T1000 (cell line): ENCODE data around the gene COA4.

Experiments used
- DNase-seq: peaks from one replicate; lab custom pipeline; 2025; ENCODE audit warnings: mixed read lengths; lab: John Stamatoyannopoulos, UW

Gene COA4

GRCh38 chr11:73866095-73866579 is 10.5 kb downstream of the COA4 start:
- no peak for DNase-seq

GRCh38 chr11:73862986-73863385 is 13.7 kb downstream of the COA4 start:
- DNase-seq: no peak

GRCh38 chr11:73860202-73860601 is 16.4 kb downstream of the COA4 start:
- DNase-seq: no peak

GRCh38 chr11:73859671-73860070 is 17.0 kb downstream of the COA4 start:
- DNase-seq: no peak

GRCh38 chr11:73856031-73856567 is 20.5 kb downstream of the COA4 start:
- DNase-seq: no peak

GRCh38 chr11:73854680-73855079 is 22.0 kb downstream of the COA4 start:
- DNase-seq: no peak

GRCh38 chr11:73852049-73852448 is 24.6 kb downstream of the COA4 start:
- DNase-seq: no peak

- no peak for DNase-seq
These were observed 25.4 kb downstream of the COA4 start for GRCh38 chr11:73851046-73851764.

- DNase-seq: no peak
These were observed 37.6 kb downstream of the COA4 start for GRCh38 chr11:73839123-73839457.

GRCh38 chr11:73838443-73839122 is 38.1 kb downstream of the COA4 start:
- no peak for DNase-seq

- no peak for DNase-seq
These were observed 43.6 kb downstream of the COA4 start for GRCh38 chr11:73833067-73833466.

GRCh38 chr11:73830261-73830660 is 46.4 kb downstream of the COA4 start:
- no peak for DNase-seq
